HUES6 (cell line): ENCODE data around the gene OCA2.
"Not testable (repeated sequence)": the region's sequence is repeated elsewhere in the genome, so short reads cannot be mapped to it uniquely, and the experiment has no call there.

Experiments
- H3K27ac ChIP-seq: 2 replicates; pipeline ENCODE4 v1.7.0; 2013; ENCODE audit warnings: low read depth, mild to moderate bottlenecking, low read length, inconsistent platforms
- H3K27me3 ChIP-seq: 2 replicates; pipeline ENCODE4 v1.6.1; 2013; ENCODE audit warnings: low read length; ENCODE audit not compliant: control insufficient read depth, insufficient read depth
- H3K36me3 ChIP-seq: 2 replicates; pipeline ENCODE4 v1.6.1; 2013; ENCODE audit warnings: low read length; ENCODE audit not compliant: control insufficient read depth, insufficient read depth
- H3K4me1 ChIP-seq: 2 replicates; pipeline ENCODE4 v1.6.1; 2013; ENCODE audit warnings: low read length; ENCODE audit not compliant: control insufficient read depth, insufficient read depth
- H3K4me3 ChIP-seq: 2 replicates; pipeline ENCODE4 v1.5.1; 2013; ENCODE audit warnings: low read depth, low read length
- H3K9ac ChIP-seq: one replicate; pipeline ENCODE4 v1.6.1; 2013; ENCODE audit warnings: mild to moderate bottlenecking, low read length
- H3K9me3 ChIP-seq: 2 replicates; pipeline ENCODE4 v1.6.1; 2013; ENCODE audit warnings: low read depth, low read length; ENCODE audit not compliant: control insufficient read depth, insufficient read depth

The OCA2 gene

GRCh38 chr15:28008175-28008574, 90.9 kb downstream of the OCA2 start:
- H3K27ac ChIP-seq, H3K36me3 ChIP-seq, H3K9me3 ChIP-seq, H3K4me1 ChIP-seq, H3K27me3 ChIP-seq, H3K4me3 ChIP-seq, H3K9ac ChIP-seq: not testable (repeated sequence)

- Histone ChIP-seq H3K9me3 (peaks cover 7% of the 10 kb centered on the region), H3K4me1 (no peaks in the 10 kb centered on the region), H3K27me3 (no peaks in the 10 kb centered on the region), H3K27ac (no peak overlapping the region), H3K36me3 (no peaks in the 10 kb centered on the region), H3K4me3 (no peak overlapping the region), H3K9ac (no peak overlapping the region)
Measured at GRCh38 chr15:28006116-28006905, 92.8 kb downstream of the OCA2 start.

GRCh38 chr15:28005004-28005527, 94.0 kb downstream of the OCA2 start:
- Histone ChIP-seq H3K9me3 (peaks cover 7% of the 10 kb centered on the region), H3K27ac (no peak overlapping the region), H3K36me3 (no peaks in the 10 kb centered on the region), H3K9ac (no peak overlapping the region), H3K4me3 (no peak overlapping the region), H3K4me1 (no peaks in the 10 kb centered on the region), H3K27me3 (no peaks in the 10 kb centered on the region)

- H3K9me3 ChIP-seq = peaks cover 7% of the 10 kb centered on the region
- no peak overlapping the region for H3K4me3 ChIP-seq
- H3K36me3 ChIP-seq = no peaks in the 10 kb centered on the region
- H3K9ac ChIP-seq = no peak overlapping the region
- no peak overlapping the region for H3K27ac ChIP-seq
- H3K27me3 ChIP-seq = no peaks in the 10 kb centered on the region
- no peaks in the 10 kb centered on the region for H3K4me1 ChIP-seq
Measured at GRCh38 chr15:28004143-28005003, 94.7 kb downstream of the OCA2 start.

GRCh38 chr15:28003302-28004037, 95.6 kb downstream of the OCA2 start:
- H3K4me1 ChIP-seq = no peaks in the 10 kb centered on the region
- no peak overlapping the region for H3K4me3 ChIP-seq
- no peak overlapping the region for H3K27ac ChIP-seq
- no peaks in the 10 kb centered on the region for H3K36me3 ChIP-seq
- peaks cover under 1% of the 10 kb centered on the region; the same call in 1 of the 2 replicates for H3K9me3 ChIP-seq
- no peaks in the 10 kb centered on the region for H3K27me3 ChIP-seq
- H3K9ac ChIP-seq = no peak overlapping the region

GRCh38 chr15:28002867-28003266, 96.2 kb downstream of the OCA2 start:
- no peaks in the 10 kb centered on the region for H3K27me3 ChIP-seq
- H3K27ac ChIP-seq = no peak overlapping the region

GRCh38 chr15:28002136-28002861, 96.8 kb downstream of the OCA2 start:
- no peaks in the 10 kb centered on the region for H3K36me3 ChIP-seq
- H3K9me3 ChIP-seq = no peaks in the 10 kb centered on the region
- H3K4me1 ChIP-seq = no peaks in the 10 kb centered on the region
- H3K4me3 ChIP-seq = no peak overlapping the region
- H3K27me3 ChIP-seq = no peaks in the 10 kb centered on the region
- H3K27ac ChIP-seq = no peak overlapping the region
- no peak overlapping the region for H3K9ac ChIP-seq

More at GRCh38 chr15:28002867-28003266, 96.2 kb downstream of the OCA2 start:
- no peak overlapping the region for H3K9ac ChIP-seq
- no peaks in the 10 kb centered on the region for H3K9me3 ChIP-seq
- H3K4me1 ChIP-seq = no peaks in the 10 kb centered on the region
- H3K36me3 ChIP-seq = no peaks in the 10 kb centered on the region
- H3K4me3 ChIP-seq = no peak overlapping the region

GRCh38 chr15:28001641-28002040, 97.5 kb downstream of the OCA2 start:
- Histone ChIP-seq H3K9me3 (no peaks in the 10 kb centered on the region), H3K9ac (no peak overlapping the region), H3K36me3 (no peaks in the 10 kb centered on the region), H3K27ac (no peak overlapping the region), H3K27me3 (no peaks in the 10 kb centered on the region), H3K4me1 (no peaks in the 10 kb centered on the region), H3K4me3 (no peak overlapping the region)

- Histone ChIP-seq H3K27ac (no peak overlapping the region), H3K9ac (no peak overlapping the region), H3K4me1 (no peaks in the 10 kb centered on the region), H3K36me3 (no peaks in the 10 kb centered on the region), H3K9me3 (no peaks in the 10 kb centered on the region), H3K4me3 (no peak overlapping the region), H3K27me3 (no peaks in the 10 kb centered on the region)
Measured at GRCh38 chr15:27993996-27994780, 104.9 kb downstream of the OCA2 start.

GRCh38 chr15:27993544-27993943, 105.6 kb downstream of the OCA2 start:
- Histone ChIP-seq H3K9ac (no peak overlapping the region), H3K4me1 (no peaks in the 10 kb centered on the region), H3K36me3 (no peaks in the 10 kb centered on the region), H3K9me3 (no peaks in the 10 kb centered on the region), H3K27me3 (no peaks in the 10 kb centered on the region), H3K27ac (no peak overlapping the region), H3K4me3 (no peak overlapping the region)
